GM18867 (cell line): Measurements from ENCODE around the gene LHX4.

ENCODE experiments used
- ATAC-seq: cut with Tn5 transposase; IDR thresholded peaks from one replicate; pipeline ENCODE4 v1.9.1; 2021; ENCODE audit warnings: mild to moderate bottlenecking, moderate library complexity; ENCODE audit not compliant: unreplicated experiment

The LHX4 gene

GRCh38 chr1:180224902-180225301 is 5.2 kb upstream of the LHX4 start:
- ATAC-seq: no peak

GRCh38 chr1:180225403-180225802 is 4.7 kb upstream of the LHX4 start:
- no peak for ATAC-seq

- ATAC-seq: no peak
Measured at GRCh38 chr1:180227861-180228647, 2.0 kb upstream of the LHX4 start.

GRCh38 chr1:180228648-180229482 is 1.2 kb upstream of the LHX4 start:
- ATAC-seq: peak; percentile 22

GRCh38 chr1:180230416-180230790 is 339 bp downstream of the LHX4 start:
- ATAC-seq: no peak

- no peak for ATAC-seq
Measured at GRCh38 chr1:180230791-180231505, 884 bp downstream of the LHX4 start.

GRCh38 chr1:180231506-180231921 is 1.4 kb downstream of the LHX4 start:
- no peak for ATAC-seq

GRCh38 chr1:180231936-180232335 is 1.9 kb downstream of the LHX4 start:
- no peak for ATAC-seq

GRCh38 chr1:180232521-180233043 is 2.5 kb downstream of the LHX4 start:
- no peak for ATAC-seq

GRCh38 chr1:180233191-180234011 is 3.3 kb downstream of the LHX4 start:
- ATAC-seq: no peak

GRCh38 chr1:180234369-180235076 is 4.5 kb downstream of the LHX4 start:
- ATAC-seq: no peak

- no peak for ATAC-seq
Measured at GRCh38 chr1:180235077-180235501, 5.0 kb downstream of the LHX4 start.

- ATAC-seq: no peak
Measured at GRCh38 chr1:180235502-180236239, 5.6 kb downstream of the LHX4 start.

- no peak for ATAC-seq
Measured at GRCh38 chr1:180236698-180237509, 6.8 kb downstream of the LHX4 start.

- ATAC-seq: no peak
Measured at GRCh38 chr1:180237869-180238476, 7.9 kb downstream of the LHX4 start.

- no peak for ATAC-seq
Measured at GRCh38 chr1:180238675-180239074, 8.6 kb downstream of the LHX4 start.

GRCh38 chr1:180239145-180240096 is 9.4 kb downstream of the LHX4 start:
- no peak for ATAC-seq
